ENCODE results near the gene CHD9. TPM values are rescaled to one million over a fixed set of nuclear protein-coding genes. Genes with fewer than 3 reads are reported as not detected.

The CHD9 gene
- polyA plus RNA-seq, 1 donor from 2014 or later, result 69.3 TPM

DNA sequence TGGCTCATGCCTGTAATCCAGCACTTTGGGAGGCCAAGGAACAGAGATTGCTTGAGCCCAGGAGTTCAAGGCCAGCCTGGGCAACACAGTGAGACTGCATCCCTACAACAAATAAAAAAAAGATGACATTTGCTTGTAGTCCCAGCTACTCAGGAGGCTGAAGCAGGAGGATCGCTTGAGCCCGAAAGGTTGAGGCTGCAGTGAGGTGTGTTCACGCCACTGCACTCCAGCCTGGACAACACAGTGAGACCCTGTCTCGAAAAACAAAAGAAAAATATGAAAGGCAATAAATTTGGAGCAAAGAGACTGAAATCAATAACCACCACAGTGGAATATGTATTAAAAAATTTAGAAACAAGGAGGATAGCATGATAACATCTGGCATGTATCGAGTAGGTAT lies 235.7 kb downstream of the CHD9 start:
- Histone ChIP-seq H3K79me2 (replicated peaks; ENCODE audit: insufficient read depth, low read length) (no peaks in the 10 kb centered on the region), H3F3A (ENCODE audit: insufficient read depth, low read length, poor library complexity, severe bottlenecking) (no peaks in the 10 kb centered on the region), H2AFZ (ENCODE audit: low read depth, low read length) (no peak overlapping the region), H3K9me3 (ENCODE audit: low read length) (no peaks in the 10 kb centered on the region), H3K4me3 (ENCODE audit: low read length) (no peak overlapping the region), H4K20me1 (ENCODE audit: insufficient read depth) (no peaks in the 10 kb centered on the region), H3K4me2 (ENCODE audit: low read length) (no peak overlapping the region), H3K27me3 (ENCODE audit: insufficient read depth, low read depth, low read length) (no peaks in the 10 kb centered on the region), H3K36me3 (ENCODE audit: insufficient read depth, low read length) (peaks cover 25% of the 10 kb centered on the region), H3K27ac (ENCODE audit: low read length) (no peak overlapping the region), H3K9me2 (ENCODE audit: insufficient read depth, low read length) (no peaks in the 10 kb centered on the region), H3K9ac (ENCODE audit: low read length) (no peak overlapping the region)
- no peak for TF ChIP-seq EP300 (conservative IDR thresholded peaks at IDR 0.05; ENCODE audit: poor library complexity, severe bottlenecking)
- TF ChIP-seq MXI1 (conservative IDR thresholded peaks at IDR 0.05; ENCODE audit: poor library complexity, severe bottlenecking), result no peak
- no peak for TF ChIP-seq TAF1 (IDR thresholded peaks at IDR 0.05; ENCODE audit: low read depth)
- no peak for TF ChIP-seq EZH2 (IDR thresholded peaks at IDR 0.05; ENCODE audit: borderline replicate concordance, insufficient read depth, low read length, poor library complexity, severe bottlenecking)
- no peak for TF ChIP-seq POLR2AphosphoS5 (IDR thresholded peaks at IDR 0.05)
- no peak for TF ChIP-seq CTCF (IDR thresholded peaks at IDR 0.05; ENCODE audit: poor library complexity, severe bottlenecking)
- no peak for TF ChIP-seq RAD21 (conservative IDR thresholded peaks at IDR 0.05)
- TF ChIP-seq SMC3 (conservative IDR thresholded peaks at IDR 0.05; ENCODE audit: poor library complexity), result no peak
- no peak for TF ChIP-seq REST (IDR thresholded peaks at IDR 0.05; ENCODE audit: borderline replicate concordance)

DNA sequence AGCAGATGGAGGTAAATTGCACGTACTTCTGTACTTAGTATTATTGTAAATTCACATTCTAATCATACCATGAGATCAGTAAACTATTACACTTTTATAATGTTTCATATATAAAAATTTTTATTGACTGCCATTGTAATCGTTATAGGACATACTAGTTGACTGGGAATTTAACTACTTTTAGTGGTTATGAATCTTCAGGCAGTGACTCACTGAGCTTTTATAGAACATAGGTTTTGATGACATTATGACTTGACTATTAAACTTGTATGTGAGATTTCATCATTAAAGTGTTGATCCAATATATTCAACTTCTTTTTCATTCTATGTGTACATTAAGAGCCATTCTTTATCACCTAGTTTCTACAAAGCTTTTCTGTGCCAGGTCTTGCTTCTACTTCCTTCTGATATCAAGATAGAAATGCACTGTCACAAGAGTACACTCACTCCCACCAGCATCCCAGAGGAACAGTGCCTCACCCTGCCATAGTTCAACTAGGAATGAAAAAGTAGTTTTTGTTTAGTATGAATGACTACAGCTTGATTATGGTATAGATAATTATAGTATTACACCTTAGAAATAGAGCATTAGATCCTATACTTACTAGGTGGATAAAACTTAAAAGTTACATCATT lies 237.1 kb downstream of the CHD9 start:
- Histone ChIP-seq H3K36me3 (ENCODE audit: insufficient read depth, low read length) (peaks cover 32% of the 10 kb centered on the region), H3K9me2 (ENCODE audit: insufficient read depth, low read length) (no peaks in the 10 kb centered on the region)

More for the DNA sequence above, 237.1 kb downstream of the CHD9 start:
- Histone ChIP-seq H3K27me3 (ENCODE audit: insufficient read depth, low read depth, low read length) (no peaks in the 10 kb centered on the region), H4K20me1 (ENCODE audit: insufficient read depth) (no peaks in the 10 kb centered on the region), H3K9ac (ENCODE audit: low read length) (no peak overlapping the region), H3K4me3 (ENCODE audit: low read length) (no peak overlapping the region), H3K27ac (ENCODE audit: low read length) (no peak overlapping the region), H3F3A (ENCODE audit: insufficient read depth, low read length, poor library complexity, severe bottlenecking) (no peaks in the 10 kb centered on the region), H2AFZ (ENCODE audit: low read depth, low read length) (no peak overlapping the region), H3K79me2 (replicated peaks; ENCODE audit: insufficient read depth, low read length) (no peaks in the 10 kb centered on the region), H3K4me2 (ENCODE audit: low read length) (no peak overlapping the region), H3K9me3 (ENCODE audit: low read length) (no peaks in the 10 kb centered on the region)
- no peak for TF ChIP-seq CTCF (IDR thresholded peaks at IDR 0.05; ENCODE audit: poor library complexity, severe bottlenecking)
- no peak for TF ChIP-seq RAD21 (conservative IDR thresholded peaks at IDR 0.05)
- no peak for TF ChIP-seq EP300 (conservative IDR thresholded peaks at IDR 0.05; ENCODE audit: poor library complexity, severe bottlenecking)
- TF ChIP-seq TAF1 (IDR thresholded peaks at IDR 0.05; ENCODE audit: low read depth), result no peak
- no peak for TF ChIP-seq POLR2AphosphoS5 (IDR thresholded peaks at IDR 0.05)
- no peak for TF ChIP-seq EZH2 (IDR thresholded peaks at IDR 0.05; ENCODE audit: borderline replicate concordance, insufficient read depth, low read length, poor library complexity, severe bottlenecking)
- no peak for TF ChIP-seq REST (IDR thresholded peaks at IDR 0.05; ENCODE audit: borderline replicate concordance)
- TF ChIP-seq MXI1 (conservative IDR thresholded peaks at IDR 0.05; ENCODE audit: poor library complexity, severe bottlenecking), result no peak
- no peak for TF ChIP-seq SMC3 (conservative IDR thresholded peaks at IDR 0.05; ENCODE audit: poor library complexity)

All from neural cell (in vitro differentiated cells).